CD4-positive, CD25-positive, alpha-beta regulatory T cell (primary cell): ENCODE results near the gene SVIL. TPM values are rescaled to one million over a fixed set of nuclear protein-coding genes. Genes with fewer than 3 reads are reported as not detected.
A peak's percentile ranks its signal among the peaks of the same experiment; 100 is the strongest.

Source experiments
- ATAC-seq, 2 donors: fragments of 150-1000 bp; cut with Tn5 transposase; one replicate each; pipeline ENCODE4 v1.10.0; 2021; ENCODE audit warnings: low read depth in 2 of 2, moderate number of reproducible peaks in 2 of 2, moderate library complexity in 1 of 2
- DNase-seq, 3 donors: peaks; one replicate each; pipeline versions ENCODE4 v3.0.0 to v3.0.0-alpha.2; 2012 to 2022; ENCODE audit warnings: mixed read lengths in 1 of 3
- H3K27ac ChIP-seq: one replicate; pipeline ENCODE4 v1.7.0; 2013; ENCODE audit warnings: mild to moderate bottlenecking, low read length; ENCODE audit not compliant: insufficient read depth, poor library complexity, severe bottlenecking
- H3K27me3 ChIP-seq: one replicate; pipeline ENCODE4 v1.7.0; 2013; ENCODE audit warnings: low read length; ENCODE audit not compliant: control insufficient read depth, insufficient read depth
- H3K36me3 ChIP-seq: one replicate; pipeline ENCODE4 v1.7.0; 2013; ENCODE audit warnings: mild to moderate bottlenecking, low read length, moderate library complexity; ENCODE audit not compliant: control insufficient read depth, insufficient read depth
- H3K4me1 ChIP-seq: 2 replicates; pipeline ENCODE4 v1.7.0; 2013; ENCODE audit warnings: mild to moderate bottlenecking, low read length; ENCODE audit not compliant: insufficient read depth, control insufficient read depth, poor library complexity, severe bottlenecking
- H3K4me3 ChIP-seq: one replicate; pipeline ENCODE4 v1.7.0; 2013; ENCODE audit warnings: low read depth, mild to moderate bottlenecking, low read length, moderate library complexity
- H3K9me3 ChIP-seq, 2 experiments: 1 replicate in 1 of 2; 2 replicates in 1 of 2; pipeline ENCODE4 v1.7.0; 2013; ENCODE audit warnings: low read length in 2 of 2, mild to moderate bottlenecking in 1 of 2, moderate library complexity in 1 of 2; ENCODE audit not compliant: control insufficient read depth in 2 of 2
- H3K27ac Mint-ChIP-seq, 3 donors: one replicate each; pipeline ENCODE4 v1.8.0; 2020 to 2022; ENCODE audit warnings: mild to moderate bottlenecking in 3 of 3, mixed read lengths in 3 of 3, moderate library complexity in 2 of 3
- H3K27me3 Mint-ChIP-seq: one replicate; pipeline ENCODE4 v1.8.0; 2022; ENCODE audit warnings: mild to moderate bottlenecking, mixed read lengths
- H3K36me3 Mint-ChIP-seq: one replicate; pipeline ENCODE4 v1.8.0; 2020; ENCODE audit warnings: mixed read lengths
- H3K4me1 Mint-ChIP-seq, 4 donors: one replicate each; pipeline ENCODE4 v1.8.0; 2020 to 2022; ENCODE audit warnings: mixed read lengths in 4 of 4, mild to moderate bottlenecking in 1 of 4
- H3K4me3 Mint-ChIP-seq, 4 donors: one replicate each; pipeline ENCODE4 v1.8.0; 2020 to 2022; ENCODE audit warnings: mild to moderate bottlenecking in 4 of 4, mixed read lengths in 4 of 4, moderate library complexity in 3 of 4
- H3K9me3 Mint-ChIP-seq, 7 donors: one replicate each; pipeline ENCODE4 v1.8.0; 2020 to 2022; ENCODE audit warnings: mixed read lengths in 7 of 7, mild to moderate bottlenecking in 3 of 7, moderate library complexity in 2 of 7
- polyA plus RNA-seq, 4 donors: library from polyadenylated mRNA; unstranded; fragments of 300-500 nt; fragmentation: Illumina TruSeq; gene quantifications; one replicate each; pipeline ENCODE4 v1.2.3, GENCODE V29; 2021
- total RNA-seq: library from RNA; stranded (reverse); gene quantifications from one replicate; pipeline ENCODE4 v1.2.3, GENCODE V29; 2022

Gene SVIL
- total and polyA plus RNA-seq, 5 donors from 2014 or later = 0.49 to 12.3 (median 3.8) TPM

DNA sequence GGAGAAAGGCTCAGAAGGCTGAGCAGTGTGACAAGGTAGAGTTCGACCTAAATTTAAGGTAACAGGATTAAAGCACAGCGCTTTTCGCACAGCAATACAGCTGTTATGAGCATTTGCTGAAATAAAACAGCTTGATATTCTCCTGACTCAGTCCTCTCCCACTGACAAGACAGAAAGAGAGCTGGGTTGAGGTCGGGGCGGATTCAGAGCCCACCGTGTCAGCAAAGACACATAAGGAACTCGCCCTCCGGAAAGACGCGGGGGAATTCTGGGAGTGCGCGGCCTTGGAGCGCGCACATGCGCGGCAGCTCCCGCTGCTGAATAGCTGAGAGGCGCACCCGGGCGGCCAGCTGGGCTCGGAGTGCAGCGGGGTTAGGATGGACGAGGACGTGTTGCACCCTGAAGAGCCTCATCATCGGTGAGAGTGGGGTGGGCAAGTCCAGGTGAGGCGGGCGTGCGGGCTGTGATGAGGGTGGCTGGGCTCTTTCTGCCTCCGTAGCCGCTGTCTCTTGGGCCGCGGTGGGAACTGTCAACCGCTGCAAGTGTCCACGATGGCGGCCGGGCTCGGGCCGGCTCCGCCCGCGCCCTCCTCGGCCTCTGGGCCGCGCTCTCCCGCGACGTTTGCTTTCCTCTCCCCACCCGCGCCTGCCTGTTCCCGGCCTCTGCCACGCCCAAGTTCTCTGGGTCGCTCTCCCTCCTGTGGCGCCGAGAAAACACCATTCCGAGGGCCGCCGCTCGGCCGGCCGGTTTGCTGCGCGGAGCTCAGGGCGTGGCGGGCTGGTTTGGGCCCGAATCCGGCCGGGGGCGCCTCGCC lies 225.3 kb downstream of the SVIL start:
- Mint-ChIP-seq H3K9me3 (no peaks in the 10 kb centered on the region), H3K4me1 (peaks cover 18 to 42% (median 30%) of the 10 kb centered on the region in 4 donors), H3K27me3 (no peaks in the 10 kb centered on the region), H3K27ac (peak overlapping the region; percentile 92 to 98 (median 95)), H3K36me3 (no peaks in the 10 kb centered on the region), H3K4me3 (peak overlapping the region; percentile 96 to 100 (median 98))
- H3K4me1 ChIP-seq = peaks cover 8% of the 10 kb centered on the region
- DNase-seq (peak in 2 of 3 donors; percentile 22 to 49), ATAC-seq (peak; percentile 60)
- H3K27me3 ChIP-seq = no peaks in the 10 kb centered on the region
- H3K27ac ChIP-seq = peak overlapping the region; percentile 34
- H3K36me3 ChIP-seq = no peaks in the 10 kb centered on the region
- no peaks in the 10 kb centered on the region for H3K9me3 ChIP-seq
- peak overlapping the region; percentile 87 for H3K4me3 ChIP-seq

DNA sequence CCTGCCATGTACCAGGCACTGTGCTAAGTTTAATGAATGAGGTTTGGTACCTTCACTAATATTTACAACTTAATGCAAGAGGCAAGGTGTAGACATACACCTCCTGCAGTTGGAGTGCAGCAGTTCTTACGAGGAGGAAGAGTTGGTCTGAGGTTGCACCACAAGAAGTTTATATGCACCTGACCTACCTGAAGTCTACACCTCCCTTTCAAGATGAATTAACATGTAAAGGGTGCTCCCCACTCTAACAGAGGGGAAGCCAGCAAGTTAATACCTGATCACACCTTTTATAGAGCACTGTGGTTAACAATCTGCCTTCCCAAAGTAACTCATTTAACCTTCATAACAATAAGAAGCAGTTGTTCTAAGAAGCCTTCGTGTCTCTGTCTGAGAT lies 225.9 kb downstream of the SVIL start:
- peak overlapping the region; percentile 96 to 100 (median 98) for H3K4me3 Mint-ChIP-seq
- H3K4me3 ChIP-seq = peak overlapping the region; percentile 83
- no peaks in the 10 kb centered on the region for H3K36me3 Mint-ChIP-seq
- ATAC-seq = peak; percentile 14 to 30
- H3K9me3 ChIP-seq = no peaks in the 10 kb centered on the region
- H3K4me1 ChIP-seq = peaks cover 8% of the 10 kb centered on the region
- no peaks in the 10 kb centered on the region for H3K9me3 Mint-ChIP-seq
- H3K27ac Mint-ChIP-seq = peak overlapping the region in 2 of 3 donors; percentile 92 to 95
- H3K36me3 ChIP-seq = no peaks in the 10 kb centered on the region
- peaks cover 18 to 40% (median 28%) of the 10 kb centered on the region in 4 donors for H3K4me1 Mint-ChIP-seq
- peak in 2 of 3 donors; percentile 2 to 24 for DNase-seq
- H3K27me3 ChIP-seq = no peaks in the 10 kb centered on the region
- H3K27me3 Mint-ChIP-seq = no peaks in the 10 kb centered on the region
- H3K27ac ChIP-seq = peak overlapping the region; percentile 34
